ENCODE measurements around the gene SEC24C. TPM values are rescaled to one million over a fixed set of nuclear protein-coding genes. Genes with fewer than 3 reads are reported as not detected.

The SEC24C gene
- total RNA-seq, 4 donors from 2014 or later, result 25.3 to 75.9 (median 40.1) TPM

DNA sequence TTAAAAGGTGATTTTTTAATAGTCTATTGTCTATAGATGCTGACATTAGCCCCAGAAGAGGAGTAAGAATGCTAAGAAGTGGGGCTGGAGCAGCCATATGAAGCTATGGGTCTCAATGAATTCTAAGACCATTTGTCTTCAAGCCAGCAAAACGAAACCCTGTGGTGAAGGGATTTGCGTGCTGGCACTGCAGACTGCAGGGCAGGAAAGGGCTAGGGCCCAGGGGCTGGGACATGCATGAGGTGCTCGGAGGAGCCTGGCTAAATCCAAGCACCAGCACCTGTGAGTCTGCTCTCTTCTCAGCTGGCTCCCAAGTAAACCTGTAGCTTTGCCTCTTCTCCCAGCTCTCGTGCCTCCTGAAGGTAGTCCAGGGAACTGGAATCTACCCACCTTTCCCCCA, 68.5 kb downstream of the SEC24C start:
- Histone ChIP-seq H3K9me3 (no peaks in the 10 kb centered on the region), H3K4me1 (no peaks in the 10 kb centered on the region), H3K27ac (peak overlapping the region in 1 of 2 donors; percentile 66), H3K27me3 (no peaks in the 10 kb centered on the region), H3K4me3 (no peak overlapping the region), H3K36me3 (no peaks in the 10 kb centered on the region)
- intact Hi-C loops (cut with DNase I; ENCODE audit: low total_unique reads), result no loop called here
- TF ChIP-seq, protein P1, sequence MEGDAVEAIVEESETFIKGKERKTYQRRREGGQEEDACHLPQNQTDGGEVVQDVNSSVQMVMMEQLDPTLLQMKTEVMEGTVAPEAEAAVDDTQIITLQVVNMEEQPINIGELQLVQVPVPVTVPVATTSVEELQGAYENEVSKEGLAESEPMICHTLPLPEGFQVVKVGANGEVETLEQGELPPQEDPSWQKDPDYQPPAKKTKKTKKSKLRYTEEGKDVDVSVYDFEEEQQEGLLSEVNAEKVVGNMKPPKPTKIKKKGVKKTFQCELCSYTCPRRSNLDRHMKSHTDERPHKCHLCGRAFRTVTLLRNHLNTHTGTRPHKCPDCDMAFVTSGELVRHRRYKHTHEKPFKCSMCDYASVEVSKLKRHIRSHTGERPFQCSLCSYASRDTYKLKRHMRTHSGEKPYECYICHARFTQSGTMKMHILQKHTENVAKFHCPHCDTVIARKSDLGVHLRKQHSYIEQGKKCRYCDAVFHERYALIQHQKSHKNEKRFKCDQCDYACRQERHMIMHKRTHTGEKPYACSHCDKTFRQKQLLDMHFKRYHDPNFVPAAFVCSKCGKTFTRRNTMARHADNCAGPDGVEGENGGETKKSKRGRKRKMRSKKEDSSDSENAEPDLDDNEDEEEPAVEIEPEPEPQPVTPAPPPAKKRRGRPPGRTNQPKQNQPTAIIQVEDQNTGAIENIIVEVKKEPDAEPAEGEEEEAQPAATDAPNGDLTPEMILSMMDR (IDR thresholded peaks at IDR 0.05), result no peak
- TF ChIP-seq POLR2A (IDR thresholded peaks at IDR 0.05), result no peak
- DNase-seq, result no peak

GRCh38 chr10:73813333-73813732, 69.2 kb downstream of the SEC24C start:
- Histone ChIP-seq H3K9me3 (no peaks in the 10 kb centered on the region), H3K36me3 (no peaks in the 10 kb centered on the region), H3K4me1 (no peaks in the 10 kb centered on the region), H3K27me3 (no peaks in the 10 kb centered on the region), H3K4me3 (no peak overlapping the region), H3K27ac (no peak overlapping the region)
- no peak for DNase-seq
- intact Hi-C loops (cut with DNase I; ENCODE audit: low total_unique reads), result no loop called here
- TF ChIP-seq, protein P1 (IDR thresholded peaks at IDR 0.05), result no peak
- no peak for TF ChIP-seq POLR2A (IDR thresholded peaks at IDR 0.05)

GRCh38 chr10:73814276-73814895, 70.2 kb downstream of the SEC24C start:
- H3K36me3 ChIP-seq, result no peaks in the 10 kb centered on the region

DNA sequence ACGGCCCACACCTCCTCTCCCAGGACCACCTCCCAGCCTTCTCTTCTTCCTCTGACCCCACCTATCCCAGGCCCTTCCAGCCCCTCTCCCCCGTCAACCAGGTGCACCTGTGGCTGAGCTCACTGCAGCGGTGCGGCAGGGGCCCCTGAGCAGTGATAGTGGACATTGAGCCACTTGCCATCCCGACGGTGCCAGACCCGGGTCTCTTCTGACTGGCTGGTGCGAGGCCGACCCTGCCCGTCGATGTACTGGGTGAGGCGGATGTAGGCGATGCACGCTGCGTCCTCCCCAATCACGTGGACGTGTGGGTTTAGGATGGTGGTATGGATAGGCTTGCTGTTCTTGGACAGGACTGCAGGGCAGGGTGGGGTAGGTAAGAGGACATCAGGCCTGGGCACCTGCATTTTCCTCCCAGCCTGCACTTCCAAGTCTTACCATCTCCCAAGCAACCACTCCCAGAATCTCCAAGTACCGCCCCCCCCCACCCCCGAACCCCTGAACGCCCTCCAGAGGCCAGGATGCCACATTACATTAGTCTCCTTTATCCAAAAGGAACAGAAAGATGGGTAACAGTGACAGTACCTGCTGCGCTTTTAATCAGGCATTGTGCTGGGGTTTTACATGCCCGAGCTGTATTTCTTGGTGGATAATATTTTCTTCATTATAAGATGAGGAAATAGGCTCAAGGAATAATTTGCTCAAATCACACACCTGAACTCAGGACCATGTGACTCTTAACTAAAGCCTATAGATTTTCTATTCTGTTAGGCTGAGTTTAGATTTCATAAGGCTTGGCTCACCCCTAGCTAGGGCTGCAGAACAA, 70.9 kb downstream of the SEC24C start:
- Histone ChIP-seq H3K27me3 (no peaks in the 10 kb centered on the region), H3K27ac (no peak overlapping the region), H3K9me3 (no peaks in the 10 kb centered on the region), H3K4me1 (no peaks in the 10 kb centered on the region), H3K4me3 (no peak overlapping the region), H3K36me3 (no peaks in the 10 kb centered on the region)
- intact Hi-C loops (cut with DNase I; ENCODE audit: low total_unique reads), result no loop called here
- TF ChIP-seq POLR2A (IDR thresholded peaks at IDR 0.05), result no peak
- TF ChIP-seq, protein P1 (IDR thresholded peaks at IDR 0.05), result no peak
- DNase-seq, result no peak

More at GRCh38 chr10:73814276-73814895, 70.2 kb downstream of the SEC24C start:
- DNase-seq, result no peak
- Histone ChIP-seq H3K27me3 (no peaks in the 10 kb centered on the region), H3K4me3 (no peak overlapping the region), H3K4me1 (no peaks in the 10 kb centered on the region), H3K9me3 (no peaks in the 10 kb centered on the region), H3K27ac (no peak overlapping the region)
- intact Hi-C loops (cut with DNase I; ENCODE audit: low total_unique reads), result no loop called here
- TF ChIP-seq POLR2A (IDR thresholded peaks at IDR 0.05), result no peak
- TF ChIP-seq, protein P1 (IDR thresholded peaks at IDR 0.05), result no peak

- DNase-seq, result no peak
- Histone ChIP-seq H3K36me3 (no peaks in the 10 kb centered on the region), H3K4me1 (no peaks in the 10 kb centered on the region), H3K9me3 (no peaks in the 10 kb centered on the region), H3K27me3 (no peaks in the 10 kb centered on the region), H3K4me3 (no peak overlapping the region), H3K27ac (peak overlapping the region; percentile 14 to 37)
- intact Hi-C loops (cut with DNase I; ENCODE audit: low total_unique reads), result no loop called here
- no peak for TF ChIP-seq POLR2A (IDR thresholded peaks at IDR 0.05)
- TF ChIP-seq, protein P1 (IDR thresholded peaks at IDR 0.05), result no peak
Observed at GRCh38 chr10:73815719-73816030, 71.5 kb downstream of the SEC24C start.

All from uterus (tissue), 4 donors.